ENCODE measurements around the gene IGFBP7. TPM values are rescaled to one million over a fixed set of nuclear protein-coding genes. Genes with fewer than 3 reads are reported as not detected.

The IGFBP7 gene
- total and polyA plus RNA-seq, 2 of the 8 experiments (the other 6 are each of a cell fraction or from before 2014, with no cell fraction given): 0.17 to 0.48 TPM

DNA sequence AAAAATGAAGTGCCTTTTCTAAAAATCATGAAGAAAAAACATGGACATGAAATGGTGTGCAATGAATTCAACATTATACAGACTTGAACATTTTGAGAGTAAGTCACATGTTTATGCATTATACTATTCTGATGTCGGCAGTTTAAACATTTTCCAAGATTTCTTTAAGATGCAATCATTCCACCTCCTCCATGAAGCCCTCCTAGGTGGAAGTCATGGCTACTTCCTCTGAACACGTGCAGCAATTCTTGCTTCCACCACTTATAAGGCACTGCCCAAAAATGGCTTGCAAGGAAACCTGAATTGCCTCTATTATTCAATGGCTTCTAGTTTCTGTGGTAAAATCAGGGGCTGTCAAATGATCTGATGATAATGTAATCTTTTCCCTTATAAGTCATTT, 25.8 kb downstream of the IGFBP7 start:
- no peak overlapping the region for H2BK15ac ChIP-seq (ENCODE audit: low read length)
- no peaks in the 10 kb centered on the region for H3K27me3 ChIP-seq (replicated peaks in 1 of 4; ENCODE audit: control insufficient read depth in 3 of 4, extremely low read depth in 1 of 4, insufficient read depth in 3 of 4, low read length in 3 of 4)
- no peak overlapping the region for H3K9ac ChIP-seq (replicated peaks in 1 of 4; ENCODE audit: extremely low read depth in 1 of 4, low read depth in 3 of 4, low read length in 3 of 4)
- DNase-seq (ENCODE audit: low read depth in 1 of 2, low spot score in 2 of 2) (no peak), FAIRE-seq (no peak)
- no peaks in the 10 kb centered on the region for H3K79me2 ChIP-seq (ENCODE audit: control insufficient read depth in 1 of 2, insufficient read depth in 2 of 2, low read length in 2 of 2)
- H3K36me3 ChIP-seq (ENCODE audit: control insufficient read depth in 2 of 4, insufficient read depth in 4 of 4, low read length in 3 of 4): no peaks in the 10 kb centered on the region
- no peak overlapping the region for H3K56ac ChIP-seq (replicated peaks; ENCODE audit: insufficient read length, low read depth, low read length)
- H3K14ac ChIP-seq (ENCODE audit: insufficient read length): no peak overlapping the region
- H3K9me3 ChIP-seq (ENCODE audit: insufficient read depth in 2 of 2, low read depth in 1 of 2, low read length in 1 of 2): no peaks in the 10 kb centered on the region
- CTCF ChIA-PET (ENCODE audit: partially characterized antibody): no interaction called here
- H3K23ac ChIP-seq (ENCODE audit: insufficient read length): no peak overlapping the region
- H2AFZ ChIP-seq (ENCODE audit: low read length): no peak overlapping the region
- no peak overlapping the region for H2AK5ac ChIP-seq (ENCODE audit: low read depth, low read length)
- no peak overlapping the region for H4K91ac ChIP-seq (replicated peaks; ENCODE audit: insufficient read length, low read length)
- H2BK120ac ChIP-seq (replicated peaks; ENCODE audit: low read depth, low read length): no peak overlapping the region
- H3K27ac ChIP-seq (ENCODE audit: low read depth, low read length): no peak overlapping the region
- no peak overlapping the region for H2BK12ac ChIP-seq (ENCODE audit: low read depth, low read length)
- H2BK5ac ChIP-seq (ENCODE audit: low read depth, low read length): no peak overlapping the region
- no peak overlapping the region for H2BK20ac ChIP-seq (ENCODE audit: low read length)
- H4K8ac ChIP-seq (ENCODE audit: extremely low read depth, insufficient read depth, low read length): no peak overlapping the region
- TF ChIP-seq GABPA (IDR thresholded peaks at IDR 0.05; ENCODE audit: borderline replicate concordance, insufficient read depth, low read length) (no peak), PHF8 (conservative IDR thresholded peaks at IDR 0.05; ENCODE audit: low read depth, low read length) (no peak), POU5F1 (IDR thresholded peaks at IDR 0.05; ENCODE audit: low read depth, low read length) (no peak), KDM4A (IDR thresholded peaks at IDR 0.05; ENCODE audit: low read depth, low read length, severe bottlenecking) (no peak), SIRT6 (IDR thresholded peaks at IDR 0.05; ENCODE audit: low read length) (no peak), EP300 (IDR thresholded peaks at IDR 0.05; ENCODE audit: borderline replicate concordance in 1 of 2, low read depth in 2 of 2, low read length in 2 of 2) (no peak), ASH2L (IDR thresholded peaks at IDR 0.05; ENCODE audit: low read length) (no peak), RFX5 (IDR thresholded peaks at IDR 0.05; ENCODE audit: borderline replicate concordance, low read depth, low read length) (no peak), POLR2A (IDR thresholded peaks at IDR 0.05; ENCODE audit: control extremely low read depth in 1 of 2, low read depth in 2 of 2, low read length in 2 of 2) (no peak)
- no peak overlapping the region for H3K4me3 ChIP-seq (ENCODE audit: extremely low read depth in 1 of 4, insufficient read depth in 2 of 4, low read depth in 3 of 4, low read length in 4 of 4)
- WGBS, 2 experiments (ENCODE audit: extremely low coverage in 1 of 2, insufficient coverage in 1 of 2, insufficient read length in 1 of 2, insufficient replicate concordance in 2 of 2, low coverage in 1 of 2, low lambda C conversion rate in 2 of 2, missing lambda C conversion rate in 1 of 2): 85% methylated on average over 2 of the region's 2 CpGs; no CpG with 5 or more reads in 1 of the 2 experiments
- no peak overlapping the region for H4K5ac ChIP-seq (ENCODE audit: insufficient read length, low read depth, low read length)
- no peaks in the 10 kb centered on the region for H3K79me1 ChIP-seq (ENCODE audit: low read depth, low read length)
- H3K4ac ChIP-seq (replicated peaks; ENCODE audit: insufficient read length, low read depth, low read length): no peak overlapping the region
- POLR2A ChIA-PET (ENCODE audit: partially characterized antibody): no interaction called here
- no peaks in the 10 kb centered on the region for H4K20me1 ChIP-seq (replicated peaks in 1 of 2; ENCODE audit: control insufficient read depth in 1 of 2, insufficient read depth in 2 of 2, low read length in 2 of 2)
- H3K23me2 ChIP-seq (ENCODE audit: low read depth, low read length): no peaks in the 10 kb centered on the region
- H3K18ac ChIP-seq (ENCODE audit: extremely low read depth, low read length): no peak overlapping the region
- no peak overlapping the region for H3K4me2 ChIP-seq (ENCODE audit: insufficient read depth in 1 of 2, low read depth in 2 of 2, low read length in 2 of 2)
- no peaks in the 10 kb centered on the region for H3K4me1 ChIP-seq (replicated peaks in 1 of 4; ENCODE audit: control insufficient read depth in 3 of 4, insufficient read depth in 4 of 4, low read length in 3 of 4)
